HG02852 (cell line): Measurements from ENCODE around the gene PPHLN1.
A peak's percentile ranks its signal among the peaks of the same experiment; 100 is the strongest.

ENCODE experiments used
- ATAC-seq: cut with Tn5 transposase; IDR thresholded peaks from one replicate; pipeline ENCODE4 v1.9.1; 2021; ENCODE audit warnings: mild to moderate bottlenecking, moderate library complexity; ENCODE audit not compliant: unreplicated experiment

Gene PPHLN1

GRCh38 chr12:42477941-42478340 is 152.0 kb downstream of the PPHLN1 start:
- no peak for ATAC-seq

- no peak for ATAC-seq
Measured at GRCh38 chr12:42481368-42481767, 155.4 kb downstream of the PPHLN1 start.

DNA sequence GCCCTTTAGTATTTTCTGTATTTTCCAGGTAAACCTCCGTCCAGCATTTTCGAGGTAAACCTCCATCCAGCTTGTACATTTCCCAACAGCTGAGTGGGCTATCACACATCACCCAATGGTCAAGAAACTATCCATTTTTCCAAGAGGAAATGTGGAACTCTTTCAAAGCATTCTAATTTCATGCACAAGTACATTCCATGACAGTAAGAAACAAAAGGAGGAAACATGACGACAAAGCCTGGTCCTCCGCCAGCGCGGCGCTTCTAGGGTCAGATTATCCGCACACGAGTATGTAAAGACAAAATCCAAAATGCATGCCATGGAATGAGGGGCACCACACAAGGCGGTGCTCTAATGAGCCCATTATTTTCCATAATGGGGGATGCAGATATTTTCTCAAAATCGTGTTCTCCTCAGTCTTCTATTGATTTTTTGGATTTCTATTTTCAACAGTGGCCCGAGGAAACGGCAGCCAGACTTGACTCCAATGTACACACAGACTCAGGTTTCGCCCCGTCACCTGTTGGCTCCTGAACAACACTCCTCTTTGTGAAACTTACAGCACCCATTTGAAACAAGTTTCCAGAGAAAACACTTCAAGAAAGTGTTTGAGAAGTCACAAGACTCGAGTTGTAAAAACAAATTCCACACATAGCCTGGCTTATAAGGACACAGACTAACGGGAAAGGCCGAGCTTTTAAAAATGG is 156.2 kb downstream of the PPHLN1 start:
- ATAC-seq = no peak

- peak; percentile 72 for ATAC-seq
Measured at GRCh38 chr12:42482748-42483520, 157.0 kb downstream of the PPHLN1 start.

DNA sequence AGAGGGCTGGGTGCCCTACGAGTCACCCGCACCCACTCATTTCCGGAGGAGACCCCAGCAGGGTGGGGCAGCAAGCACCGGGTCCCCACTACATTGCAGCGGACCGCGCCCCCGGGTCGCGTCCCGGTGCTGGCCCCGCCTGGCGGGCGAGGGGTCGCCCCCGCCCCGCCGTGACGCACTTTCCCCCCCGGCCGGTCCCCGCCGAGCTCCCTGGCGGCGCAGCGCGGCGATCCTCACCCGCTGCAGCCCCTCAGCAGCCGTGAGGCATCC is 157.5 kb downstream of the PPHLN1 start:
- peak; percentile 25 for ATAC-seq

DNA sequence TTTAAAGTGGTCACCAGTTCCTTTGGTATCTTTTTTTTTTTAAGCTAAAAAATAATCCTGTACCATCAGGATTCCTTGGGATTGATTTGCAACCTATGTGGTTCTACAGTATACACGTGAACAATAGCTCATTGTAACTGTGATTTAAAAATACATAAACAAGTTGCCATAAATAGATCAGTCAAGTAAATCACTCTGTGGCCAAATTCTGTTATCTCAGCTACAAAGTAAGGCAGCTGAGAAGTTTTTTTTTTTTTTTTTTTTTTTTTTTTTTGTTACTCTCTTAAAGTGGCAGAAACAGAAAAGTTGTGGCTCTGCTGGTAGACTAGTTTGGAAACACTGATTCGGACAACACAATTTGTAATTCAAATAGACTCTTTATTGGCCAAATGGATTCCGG is 159.0 kb downstream of the PPHLN1 start:
- ATAC-seq = no peak

- no peak for ATAC-seq
Measured at GRCh38 chr12:42485823-42486222, 159.9 kb downstream of the PPHLN1 start.

DNA sequence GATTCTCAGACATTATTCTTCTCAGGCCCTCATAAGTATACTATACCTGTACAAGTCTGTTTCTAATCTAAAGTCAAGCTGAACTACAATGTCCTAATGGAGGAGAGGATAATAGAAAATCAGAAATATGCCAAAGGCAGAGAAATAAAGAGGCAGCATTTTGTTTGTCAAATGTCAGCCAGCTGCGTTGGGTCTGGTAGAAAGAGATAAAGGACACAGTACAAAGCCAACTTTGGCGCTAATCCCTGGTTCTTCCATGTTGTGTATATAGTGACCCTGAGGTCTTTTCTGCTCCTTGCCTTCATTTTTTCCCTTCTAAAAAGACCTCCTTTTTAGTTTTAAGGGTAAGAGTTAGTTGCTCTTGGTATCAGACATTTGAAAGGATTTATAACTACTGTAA is 160.4 kb downstream of the PPHLN1 start:
- no peak for ATAC-seq

DNA sequence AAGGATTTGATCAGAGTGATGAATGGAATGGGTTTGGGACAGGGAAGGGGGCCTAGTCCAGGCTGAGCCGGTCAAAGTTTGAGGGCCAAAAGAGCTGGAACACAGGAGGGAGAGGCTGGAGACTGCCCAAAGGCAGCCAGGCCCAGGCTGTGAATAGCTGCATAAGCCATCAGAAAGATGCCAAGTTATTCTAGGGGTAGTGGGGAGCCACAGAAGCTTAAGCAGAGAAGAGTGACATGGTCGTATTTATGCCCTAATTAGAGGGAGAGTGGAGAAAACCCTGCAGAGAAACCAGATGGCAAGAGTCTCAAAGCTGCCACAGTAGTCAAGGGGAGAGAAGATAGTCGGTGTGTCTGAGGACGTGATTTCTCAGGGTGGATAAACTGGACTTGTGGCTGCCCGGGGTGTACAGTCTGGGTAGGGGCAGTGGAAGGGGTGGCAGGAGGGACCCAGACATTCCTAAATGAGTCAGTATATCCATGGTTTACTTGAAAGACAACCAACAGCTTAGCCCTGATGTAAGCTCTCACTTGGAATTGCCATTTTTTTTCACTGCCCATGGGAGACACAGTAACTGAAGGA is 164.4 kb downstream of the PPHLN1 start:
- ATAC-seq = no peak
